GM04503 (cell line): Measurements from ENCODE around the gene GMPS.
A peak's percentile ranks its signal among the peaks of the same experiment; 100 is the strongest.
"Not testable (repeated sequence)": the region's sequence is repeated elsewhere in the genome, so short reads cannot be mapped to it uniquely, and the experiment has no call there.

Experiments
- DNase-seq: peaks from one replicate; pipeline ENCODE4 v3.0.0-alpha.2; 2012; ENCODE audit warnings: low read depth

The GMPS gene

GRCh38 chr3:155872904-155873646 lies 2.6 kb downstream of the GMPS start:
- DNase-seq: no peak

- DNase-seq: no peak
Observed at GRCh38 chr3:155876037-155876436, 5.6 kb downstream of the GMPS start.

- DNase-seq: no peak
Observed at GRCh38 chr3:155876503-155876902, 6.1 kb downstream of the GMPS start.

- no peak for DNase-seq
Observed at GRCh38 chr3:155880286-155880685, 9.8 kb downstream of the GMPS start.

- no peak for DNase-seq
Observed at GRCh38 chr3:155884292-155884691, 13.8 kb downstream of the GMPS start.

GRCh38 chr3:155885292-155885691 lies 14.8 kb downstream of the GMPS start:
- no peak for DNase-seq

GRCh38 chr3:155886348-155886747 lies 15.9 kb downstream of the GMPS start:
- DNase-seq: not testable (repeated sequence)

- DNase-seq: no peak
Observed at GRCh38 chr3:155886915-155887314, 16.5 kb downstream of the GMPS start.

- DNase-seq: no peak
Observed at GRCh38 chr3:155889212-155889611, 18.8 kb downstream of the GMPS start.

- no peak for DNase-seq
Observed at GRCh38 chr3:155889952-155890351, 19.5 kb downstream of the GMPS start.

- DNase-seq: no peak
Observed at GRCh38 chr3:155890671-155891190, 20.3 kb downstream of the GMPS start.

GRCh38 chr3:155891321-155891720 lies 20.9 kb downstream of the GMPS start:
- DNase-seq: no peak

- no peak for DNase-seq
Observed at GRCh38 chr3:155895379-155895900, 25.0 kb downstream of the GMPS start.

GRCh38 chr3:155906900-155907299 lies 36.5 kb downstream of the GMPS start:
- no peak for DNase-seq

- DNase-seq: no peak
Observed at GRCh38 chr3:155908086-155908485, 37.6 kb downstream of the GMPS start.

- DNase-seq: no peak
Observed at GRCh38 chr3:155908605-155909004, 38.2 kb downstream of the GMPS start.

GRCh38 chr3:155912090-155912489 lies 41.6 kb downstream of the GMPS start:
- no peak for DNase-seq

GRCh38 chr3:155912579-155913190 lies 42.2 kb downstream of the GMPS start:
- peak; percentile 18 for DNase-seq

GRCh38 chr3:155917781-155918180 lies 47.3 kb downstream of the GMPS start:
- no peak for DNase-seq

- no peak for DNase-seq
Observed at GRCh38 chr3:155919728-155920127, 49.3 kb downstream of the GMPS start.

- DNase-seq: no peak
Observed at GRCh38 chr3:155921486-155921885, 51.0 kb downstream of the GMPS start.

GRCh38 chr3:155934230-155934629 lies 63.8 kb downstream of the GMPS start:
- DNase-seq: no peak

- DNase-seq: no peak
Observed at GRCh38 chr3:155938409-155938808, 68.0 kb downstream of the GMPS start.
